IMR-90 (cell line): ENCODE results near the gene OR1L8. TPM values are rescaled to one million over a fixed set of nuclear protein-coding genes. Genes with fewer than 3 reads are reported as not detected.

ENCODE experiments used
- ATAC-seq: fragments of 200-7000 bp; cut with Tn5 transposase; 2 replicates; pipeline ENCODE4 v1.9.1; 2020; ENCODE audit warnings: low read depth, mild to moderate bottlenecking, moderate library complexity
- BruUV-seq: library from RNA; stranded (reverse); fragments of 400-500 nt; replicated peaks from 2 replicates; lab custom pipeline; 2021; lab: Mats Ljungman, UMichigan
- CTCF ChIA-PET: fragments of 300-600 bp; formaldehyde crosslinking; extraction: SDS; loops from one replicate; lab custom pipeline; 2021; ENCODE audit warnings: antibody characterized with exemption; lab: Yijun Ruan, JAX
- POLR2A ChIA-PET: fragments of 300-600 bp; sonication (Branson Sonifier 250); formaldehyde crosslinking; loops from one replicate; lab custom pipeline; 2022; ENCODE audit warnings: antibody characterized with exemption; ENCODE audit not compliant: unreplicated experiment; lab: Charles Lee
- DNase-seq: peaks from one replicate; pipeline ENCODE4 v3.0.0; 2013
- H2AFZ ChIP-seq: replicated peaks from 2 replicates; pipeline ENCODE3; 2013; ENCODE audit warnings: low read length, mild to moderate bottlenecking; ENCODE audit not compliant: poor library complexity
- H2AK5ac ChIP-seq: 2 replicates; pipeline ENCODE4 v1.6.1; 2013; ENCODE audit warnings: low read depth, low read length, inconsistent platforms
- H2AK9ac ChIP-seq: replicated peaks from 2 replicates; pipeline ENCODE3; 2013; ENCODE audit warnings: mild to moderate bottlenecking, low read depth, low read length, moderate library complexity; ENCODE audit not compliant: poor library complexity
- H2BK120ac ChIP-seq: 2 replicates; pipeline ENCODE4 v1.6.1; 2013; ENCODE audit warnings: low read depth, low read length, inconsistent platforms
- H2BK15ac ChIP-seq: 3 replicates; pipeline ENCODE4 v1.6.1; 2013; ENCODE audit warnings: low read depth, low read length, inconsistent platforms
- H2BK20ac ChIP-seq: 2 replicates; pipeline ENCODE4 v1.6.1; 2013; ENCODE audit warnings: low read depth, mild to moderate bottlenecking, inconsistent platforms, low read length, moderate library complexity
- H2BK5ac ChIP-seq: 2 replicates; pipeline ENCODE4 v1.6.1; 2013; ENCODE audit warnings: mild to moderate bottlenecking, low read depth, low read length, inconsistent platforms; ENCODE audit not compliant: poor library complexity, severe bottlenecking
- H3K14ac ChIP-seq: replicated peaks from 2 replicates; pipeline ENCODE4 v1.6.1; 2013; ENCODE audit warnings: low read depth, low read length, inconsistent platforms
- H3K18ac ChIP-seq: 2 replicates; pipeline ENCODE4 v1.6.1; 2013; ENCODE audit warnings: low read depth, low read length, control low read depth
- H3K23ac ChIP-seq: 2 replicates; pipeline ENCODE4 v1.6.1; 2013; ENCODE audit warnings: low read depth, low read length, inconsistent platforms
- H3K27ac ChIP-seq: 2 replicates; pipeline ENCODE4 v1.5.1; 2013; ENCODE audit warnings: mild to moderate bottlenecking, control low read depth, low read length; ENCODE audit not compliant: insufficient read depth
- H3K27me3 ChIP-seq: 2 replicates; pipeline ENCODE4 v1.6.1; 2013; ENCODE audit warnings: low read length; ENCODE audit not compliant: control insufficient read depth, insufficient read depth
- H3K36me3 ChIP-seq: 2 replicates; pipeline ENCODE4 v1.6.1; 2013; ENCODE audit warnings: low read length, mixed read lengths; ENCODE audit not compliant: control insufficient read depth, insufficient read depth
- H3K4ac ChIP-seq: 2 replicates; pipeline ENCODE4 v1.6.1; 2013; ENCODE audit warnings: low read depth, low read length, inconsistent platforms
- H3K4me1 ChIP-seq: 2 replicates; pipeline ENCODE4 v1.6.1; 2013; ENCODE audit warnings: low read length, mixed read lengths; ENCODE audit not compliant: control insufficient read depth, insufficient read depth
- H3K4me2 ChIP-seq: 2 replicates; pipeline ENCODE4 v1.6.1; 2013; ENCODE audit warnings: low read depth, mild to moderate bottlenecking, control low read depth, low read length, moderate library complexity
- H3K4me3 ChIP-seq: 2 replicates; pipeline ENCODE4 v1.5.1; 2013; ENCODE audit warnings: low read depth, mild to moderate bottlenecking, control low read depth, low read length, moderate library complexity; ENCODE audit not compliant: insufficient read depth
- H3K56ac ChIP-seq: 2 replicates; pipeline ENCODE4 v1.6.1; 2013; ENCODE audit warnings: low read length, inconsistent platforms; ENCODE audit not compliant: insufficient read depth; ENCODE audit errors: extremely low read depth
- H3K79me1 ChIP-seq, 2 experiments: 2 replicates each; pipeline ENCODE4 v1.6.1; 2013; ENCODE audit warnings: low read length in 2 of 2, inconsistent platforms in 1 of 2, low read depth in 1 of 2
- H3K9ac ChIP-seq: 2 replicates; pipeline ENCODE4 v1.6.1; 2013; ENCODE audit warnings: low read depth, low read length, control low read depth
- H3K9me1 ChIP-seq: 2 replicates; pipeline ENCODE4 v1.6.1; 2013; ENCODE audit warnings: low read length, inconsistent platforms; ENCODE audit not compliant: insufficient read depth
- H3K9me3 ChIP-seq: 2 replicates; pipeline ENCODE4 v1.6.1; 2013; ENCODE audit warnings: low read length; ENCODE audit not compliant: control insufficient read depth, insufficient read depth
- H4K20me1 ChIP-seq: 2 replicates; pipeline ENCODE4 v1.6.1; 2013; ENCODE audit warnings: low read length, inconsistent platforms; ENCODE audit not compliant: insufficient read depth
- H4K5ac ChIP-seq: 2 replicates; pipeline ENCODE4 v1.6.1; 2013; ENCODE audit warnings: mild to moderate bottlenecking, low read depth, low read length, control low read depth
- H4K8ac ChIP-seq, 2 experiments: 2 replicates each; pipeline ENCODE4 v1.6.1; 2013; ENCODE audit warnings: low read depth in 2 of 2, low read length in 2 of 2, control low read depth in 1 of 2, inconsistent platforms in 1 of 2
- H4K91ac ChIP-seq: 2 replicates; pipeline ENCODE4 v1.6.1; 2013; ENCODE audit warnings: low read depth, low read length, inconsistent platforms; ENCODE audit not compliant: insufficient read depth
- BHLHE40 ChIP-seq: fragments of 150-350 bp; IDR thresholded peaks from 2 replicates; pipeline ENCODE4 v1.6.1; 2016; ENCODE audit warnings: mild to moderate bottlenecking, low read depth, low read length
- CEBPB ChIP-seq: IDR thresholded peaks from 2 replicates; pipeline ENCODE4 v1.6.1; 2012; ENCODE audit warnings: low read depth, low read length, improper control_type of control experiment
- CHD1 ChIP-seq: IDR thresholded peaks from 2 replicates; pipeline ENCODE4 v1.6.1; 2012; ENCODE audit warnings: low read depth, low read length, improper control_type of control experiment
- CTCF ChIP-seq: conservative IDR thresholded peaks from 2 replicates; pipeline ENCODE4 v1.5.1; 2012; ENCODE audit warnings: mild to moderate bottlenecking, low read depth, low read length, improper control_type of control experiment
- ELK1 ChIP-seq: fragments of 150-350 bp; IDR thresholded peaks from 2 replicates; pipeline ENCODE4 v1.6.1; 2016; ENCODE audit warnings: low read depth, mild to moderate bottlenecking, low read length, moderate library complexity, borderline replicate concordance
- FOS ChIP-seq: fragments of 150-350 bp; IDR thresholded peaks from 2 replicates; pipeline ENCODE4 v1.6.1; 2016; ENCODE audit warnings: low read depth, low read length
- MAFK ChIP-seq: IDR thresholded peaks from 2 replicates; pipeline ENCODE4 v1.6.1; 2012; ENCODE audit warnings: low read depth, low read length, improper control_type of control experiment
- MAZ ChIP-seq: IDR thresholded peaks from 2 replicates; pipeline ENCODE4 v1.6.1; 2012; ENCODE audit warnings: low read depth, mild to moderate bottlenecking, low read length, improper control_type of control experiment, moderate library complexity, borderline replicate concordance
- MXI1 ChIP-seq: IDR thresholded peaks from 2 replicates; pipeline ENCODE4 v1.6.1; 2012; ENCODE audit warnings: low read depth, mild to moderate bottlenecking, low read length, moderate library complexity, borderline replicate concordance
- NFE2L2 ChIP-seq: fragments of 150-350 bp; IDR thresholded peaks from 2 replicates; pipeline ENCODE4 v1.6.1; 2016; ENCODE audit warnings: low read depth, mild to moderate bottlenecking, low read length
- POLR2A ChIP-seq: IDR thresholded peaks from 2 replicates; pipeline ENCODE4 v1.6.1; 2012; ENCODE audit warnings: mild to moderate bottlenecking, low read depth, low read length
- RAD21 ChIP-seq: IDR thresholded peaks from 2 replicates; pipeline ENCODE4 v1.6.1; 2012; ENCODE audit warnings: low read length, improper control_type of control experiment
- RCOR1 ChIP-seq: IDR thresholded peaks from 2 replicates; pipeline ENCODE4 v1.6.1; 2012; ENCODE audit warnings: mild to moderate bottlenecking, low read length, improper control_type of control experiment; ENCODE audit not compliant: insufficient replicate concordance
- RFX5 ChIP-seq: IDR thresholded peaks from 2 replicates; pipeline ENCODE4 v1.8.0; 2012; ENCODE audit warnings: low read depth, mild to moderate bottlenecking, low read length, moderate library complexity
- SMC3 ChIP-seq: fragments of 150-350 bp; IDR thresholded peaks from 2 replicates; pipeline ENCODE4 v1.6.1; 2016; ENCODE audit warnings: low read depth, mild to moderate bottlenecking, antibody characterized with exemption, low read length, moderate library complexity
- USF2 ChIP-seq: fragments of 150-350 bp; IDR thresholded peaks from 2 replicates; pipeline ENCODE4 v1.6.1; 2017; ENCODE audit warnings: mild to moderate bottlenecking, antibody characterized with exemption, low read length, low read depth
- WGBS, 2 experiments: methylation state at CpG; one replicate each; pipeline versions ENCODE4 v1.1.5 to v1.1.7; 2013; ENCODE audit warnings: missing lambda C conversion rate in 2 of 2; ENCODE audit not compliant: insufficient read length in 1 of 2; ENCODE audit errors: extremely low coverage in 2 of 2; 5-methylcytosine and 5-hydroxymethylcytosine counted together
- dilution Hi-C: fragments of 300-500 bp; cut with HindIII; formaldehyde crosslinking; loops from one replicate; pipeline ENCODE4 v1.14.3; 2018; ENCODE audit warnings: low sequenced_read_pairs; ENCODE audit not compliant: unreplicated experiment
- in situ Hi-C: fragments of 300-500 bp; cut with MboI; formaldehyde crosslinking; loops from 3 replicates; pipeline ENCODE4 v1.14.3; 2019; ENCODE audit warnings: low sequenced_read_pairs, inconsistent platforms, mixed read lengths
- intact Hi-C: fragments of 100-400 bp; cut with micrococcal nuclease; formaldehyde crosslinking; loops from 2 replicates; pipeline ENCODE4 v1.10.0; 2022
- polyA plus RNA-seq, 3 experiments: library from polyadenylated mRNA; depleted of rRNA; stranded (reverse); fragments of >200 nt; gene quantifications; 2 replicates each; pipeline ENCODE4 v1.2.3, GENCODE V29; 2012; ENCODE audit warnings: low replicate concordance in 1 of 3
- total RNA-seq: library from RNA; depleted of rRNA; stranded (reverse); fragments of >200 nt; gene quantifications from 2 replicates; pipeline ENCODE4 v1.2.3, GENCODE V29; 2012

Gene OR1L8
- total and polyA plus RNA-seq, 2 of the 4 experiments (the other 2 are of a cell fraction) = not detected

DNA sequence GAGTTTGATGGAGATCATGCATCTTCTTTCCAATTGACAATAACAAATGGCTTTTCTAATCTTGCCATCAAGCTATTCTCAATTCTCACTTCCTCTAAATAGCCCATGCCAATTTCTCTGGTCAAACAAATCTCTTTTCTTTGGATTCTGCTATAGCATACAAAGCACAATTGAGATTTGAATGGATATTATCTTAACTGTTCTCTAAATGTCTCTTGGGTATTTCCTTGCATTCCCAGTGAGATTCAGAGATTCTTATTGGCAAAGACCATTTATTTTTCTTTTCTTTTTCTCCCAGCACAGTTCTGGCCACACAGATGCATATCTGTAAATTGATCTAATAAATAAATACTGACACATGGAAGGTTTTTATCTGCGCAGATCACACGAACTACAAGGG, 30.4 kb downstream of the OR1L8 start, which contains the start of gene OR1N2:
OR1N2 (plus strand) TSS at position 301 of the 400 bp plus-strand sequence. CDS start 100 bp downstream, outside the sequence.
- Histone ChIP-seq H2BK120ac (no peak within 1 kb of the TSS), H3K36me3 (no peaks in the 10 kb centered on the region), H3K79me1 (no peaks in the 10 kb centered on the region), H2AFZ (no peak within 1 kb of the TSS), H3K56ac (no peak within 1 kb of the TSS), H4K91ac (no peak within 1 kb of the TSS), H3K9me3 (no peaks in the 10 kb centered on the region), H3K23ac (no peak within 1 kb of the TSS), H3K4ac (no peak within 1 kb of the TSS), H4K5ac (no peak within 1 kb of the TSS), H4K8ac (no peak within 1 kb of the TSS), H3K4me1 (no peaks in the 10 kb centered on the region), H2BK5ac (no peak within 1 kb of the TSS), H2BK20ac (no peak within 1 kb of the TSS), H2AK9ac (no peak within 1 kb of the TSS), H3K18ac (no peak within 1 kb of the TSS), H3K27me3 (peaks cover 10% of the 10 kb centered on the region), H4K20me1 (no peaks in the 10 kb centered on the region), H2AK5ac (no peak within 1 kb of the TSS), H3K14ac (no peak within 1 kb of the TSS), H3K9me1 (no peaks in the 10 kb centered on the region), H2BK15ac (no peak within 1 kb of the TSS), H3K9ac (no peak within 1 kb of the TSS), H3K27ac (no peak within 1 kb of the TSS), H3K4me2 (no peak within 1 kb of the TSS), H3K4me3 (no peak within 1 kb of the TSS)
- no TSS peak for BruUV-seq
- no peak for DNase-seq
- CTCF ChIA-PET = no interaction called here
- intact Hi-C loops = no loop called here
- in situ Hi-C loops = no loop called here
- POLR2A ChIA-PET = no interaction called here
- no CpG with 5 or more reads among the region's 2 CpGs for WGBS, 2 experiments
- TF ChIP-seq CHD1 (no peak), RFX5 (no peak), CEBPB (no peak), CTCF (no peak), USF2 (no peak), RAD21 (no peak), MAZ (no peak), NFE2L2 (no peak), BHLHE40 (no peak), FOS (no peak), MAFK (no peak), ELK1 (no peak), SMC3 (no peak), MXI1 (no peak), POLR2A (no peak), RCOR1 (no peak)
- ATAC-seq = no peak
- dilution Hi-C loops = no loop called here
